A673 (cell line): ENCODE measurements around the gene RBM8A.

Source experiments
- CTCF ChIP-seq: fragments of 300-800, 200-600 bp; sonication (generic); conservative IDR thresholded peaks from 2 replicates; pipeline ENCODE4 v1.5.1; 2017; ENCODE audit warnings: low read depth, mild to moderate bottlenecking, antibody characterized with exemption, low read length, moderate library complexity, mixed read lengths
- EZH2 ChIP-seq: fragments of 200-600 bp; sonication (generic); IDR thresholded peaks from 2 replicates; pipeline ENCODE4 v1.6.1; 2017; ENCODE audit warnings: borderline replicate concordance, low read depth, mild to moderate bottlenecking, mixed read lengths, antibody characterized with exemption, low read length; ENCODE audit not compliant: poor library complexity, severe bottlenecking

GRCh38 chr1:145937436-145937835 lies 10.2 kb upstream of the RBM8A start:
- TF ChIP-seq EZH2, result no peak
- TF ChIP-seq CTCF, result no peak
